ENCODE measurements around the gene NARS2. TPM values are rescaled to one million over a fixed set of nuclear protein-coding genes. Genes with fewer than 3 reads are reported as not detected.
A peak's percentile ranks its signal among the peaks of the same experiment; 100 is the strongest.

The NARS2 gene
- total RNA-seq, 1 donor from 2014 or later = 28.2 TPM

GRCh38 chr11:78547931-78548705, 26.5 kb downstream of the NARS2 start:
- Mint-ChIP-seq H3K4me3 (no peak overlapping the region), H3K27ac (ENCODE audit: unreplicated experiment) (no peak overlapping the region), H3K27me3 (ENCODE audit: low read depth) (no peaks in the 10 kb centered on the region), H3K9me3 (peaks cover 5% of the 10 kb centered on the region), H3K4me1 (peaks cover 10% of the 10 kb centered on the region), H3K36me3 (ENCODE audit: low read depth) (peaks cover 17% of the 10 kb centered on the region)
- no peak for TF ChIP-seq CTCF (conservative IDR thresholded peaks at IDR 0.05)
- no peak for DNase-seq (ENCODE audit: low read depth, low spot score)

GRCh38 chr11:78542007-78542406, 32.7 kb downstream of the NARS2 start:
- Mint-ChIP-seq H3K9me3 (peaks cover 2% of the 10 kb centered on the region), H3K36me3 (ENCODE audit: low read depth) (peaks cover 17% of the 10 kb centered on the region), H3K27me3 (ENCODE audit: low read depth) (no peaks in the 10 kb centered on the region), H3K4me3 (no peak overlapping the region), H3K27ac (ENCODE audit: unreplicated experiment) (peak overlapping the region; percentile 38), H3K4me1 (no peaks in the 10 kb centered on the region)
- DNase-seq (ENCODE audit: low read depth, low spot score) = no peak
- no peak for TF ChIP-seq CTCF (conservative IDR thresholded peaks at IDR 0.05)

GRCh38 chr11:78541537-78541936, 33.1 kb downstream of the NARS2 start:
- H3K27me3 Mint-ChIP-seq (ENCODE audit: low read depth) = no peaks in the 10 kb centered on the region
- DNase-seq (ENCODE audit: low read depth, low spot score) = no peak
- H3K9me3 Mint-ChIP-seq = peaks cover 2% of the 10 kb centered on the region
- no peaks in the 10 kb centered on the region for H3K4me1 Mint-ChIP-seq
- TF ChIP-seq CTCF (conservative IDR thresholded peaks at IDR 0.05) = no peak
- H3K27ac Mint-ChIP-seq (ENCODE audit: unreplicated experiment) = no peak overlapping the region
- H3K4me3 Mint-ChIP-seq = no peak overlapping the region
- peaks cover 17% of the 10 kb centered on the region for H3K36me3 Mint-ChIP-seq (ENCODE audit: low read depth)

- Mint-ChIP-seq H3K9me3 (peaks cover 2% of the 10 kb centered on the region), H3K27ac (ENCODE audit: unreplicated experiment) (no peak overlapping the region), H3K36me3 (ENCODE audit: low read depth) (peaks cover 16% of the 10 kb centered on the region), H3K4me3 (no peak overlapping the region), H3K4me1 (no peaks in the 10 kb centered on the region), H3K27me3 (ENCODE audit: low read depth) (no peaks in the 10 kb centered on the region)
- TF ChIP-seq CTCF (conservative IDR thresholded peaks at IDR 0.05) = no peak
- no peak for DNase-seq (ENCODE audit: low read depth, low spot score)
Observed at GRCh38 chr11:78540256-78540655, 34.4 kb downstream of the NARS2 start.

- H3K36me3 Mint-ChIP-seq (ENCODE audit: low read depth) = peaks cover 15% of the 10 kb centered on the region
- peaks cover 2% of the 10 kb centered on the region for H3K9me3 Mint-ChIP-seq
- H3K4me3 Mint-ChIP-seq = no peak overlapping the region
- H3K4me1 Mint-ChIP-seq = no peaks in the 10 kb centered on the region
- H3K27me3 Mint-ChIP-seq (ENCODE audit: low read depth) = no peaks in the 10 kb centered on the region
- H3K27ac Mint-ChIP-seq (ENCODE audit: unreplicated experiment) = no peak overlapping the region
- no peak for DNase-seq (ENCODE audit: low read depth, low spot score)
- no peak for TF ChIP-seq CTCF (conservative IDR thresholded peaks at IDR 0.05)
Observed at GRCh38 chr11:78539506-78539905, 35.2 kb downstream of the NARS2 start.
